GM21529 (cell line): ENCODE measurements around the gene ARAP2.
A peak's percentile ranks its signal among the peaks of the same experiment; 100 is the strongest.

ENCODE experiments used
- ATAC-seq: cut with Tn5 transposase; IDR thresholded peaks from one replicate; pipeline ENCODE4 v1.9.1; 2021; ENCODE audit not compliant: unreplicated experiment

ARAP2 gene

DNA sequence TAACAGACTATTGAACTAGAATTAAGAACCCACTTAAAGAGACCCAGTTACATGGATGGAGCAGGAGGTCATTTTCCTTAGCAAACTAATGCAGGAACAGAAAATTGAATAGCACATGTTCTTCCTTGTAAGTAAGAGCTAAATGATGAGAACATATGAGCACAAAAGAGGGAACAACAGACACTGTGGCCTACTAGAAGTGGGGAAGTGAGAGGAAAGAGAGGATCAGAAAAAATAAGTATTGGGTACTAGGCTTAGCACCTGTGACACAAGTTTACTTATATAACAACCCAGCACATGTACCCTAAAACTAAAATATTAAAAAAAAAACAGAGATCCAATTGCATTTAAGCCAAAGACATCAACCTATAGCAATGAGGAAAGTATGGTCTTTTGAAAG lies 26.2 kb downstream of the ARAP2 start:
- ATAC-seq, result peak; percentile 74

DNA sequence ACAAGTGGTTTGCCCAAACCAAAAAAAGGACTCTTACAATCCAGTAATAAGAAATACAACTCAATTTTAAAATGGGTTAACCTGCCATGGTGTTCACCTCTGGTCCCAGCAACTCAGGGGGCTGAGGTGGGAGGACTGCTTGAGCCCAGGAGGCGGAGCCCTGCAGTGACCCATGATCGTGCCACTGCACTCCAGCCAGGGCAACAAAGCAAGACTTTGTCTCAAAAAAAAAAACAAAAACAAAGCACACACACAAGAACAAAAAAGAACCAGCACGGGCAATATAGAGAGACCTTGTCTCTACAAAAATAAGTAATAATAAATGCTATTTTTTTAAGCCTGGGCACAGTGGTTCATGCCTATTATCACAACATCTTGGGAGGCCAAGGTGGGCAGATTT lies 28.7 kb downstream of the ARAP2 start:
- no peak for ATAC-seq

- ATAC-seq, result no peak
These were observed 29.4 kb downstream of the ARAP2 start for GRCh38 chr4:36214735-36215485.

DNA sequence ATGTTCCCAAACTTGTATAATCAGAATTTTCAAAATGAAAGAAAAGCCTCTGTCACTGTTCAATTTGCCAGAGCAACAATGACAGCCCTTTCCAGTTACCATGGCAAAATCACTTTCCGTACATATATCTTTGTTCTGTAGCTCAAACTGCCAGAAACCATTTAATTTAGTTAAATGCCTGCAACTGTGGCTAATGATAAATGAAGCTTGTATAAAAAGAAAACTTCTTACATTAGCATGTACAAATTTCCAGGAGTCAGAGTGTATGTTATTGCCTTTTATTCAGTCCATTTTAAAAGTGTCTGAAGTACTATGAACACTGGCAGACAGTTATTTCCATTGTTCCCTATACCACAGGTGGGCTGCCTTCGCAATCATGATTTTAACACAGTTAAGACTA lies 30.3 kb downstream of the ARAP2 start:
- ATAC-seq, result no peak

- no peak for ATAC-seq
These were observed 33.2 kb downstream of the ARAP2 start for GRCh38 chr4:36211084-36211483.

DNA sequence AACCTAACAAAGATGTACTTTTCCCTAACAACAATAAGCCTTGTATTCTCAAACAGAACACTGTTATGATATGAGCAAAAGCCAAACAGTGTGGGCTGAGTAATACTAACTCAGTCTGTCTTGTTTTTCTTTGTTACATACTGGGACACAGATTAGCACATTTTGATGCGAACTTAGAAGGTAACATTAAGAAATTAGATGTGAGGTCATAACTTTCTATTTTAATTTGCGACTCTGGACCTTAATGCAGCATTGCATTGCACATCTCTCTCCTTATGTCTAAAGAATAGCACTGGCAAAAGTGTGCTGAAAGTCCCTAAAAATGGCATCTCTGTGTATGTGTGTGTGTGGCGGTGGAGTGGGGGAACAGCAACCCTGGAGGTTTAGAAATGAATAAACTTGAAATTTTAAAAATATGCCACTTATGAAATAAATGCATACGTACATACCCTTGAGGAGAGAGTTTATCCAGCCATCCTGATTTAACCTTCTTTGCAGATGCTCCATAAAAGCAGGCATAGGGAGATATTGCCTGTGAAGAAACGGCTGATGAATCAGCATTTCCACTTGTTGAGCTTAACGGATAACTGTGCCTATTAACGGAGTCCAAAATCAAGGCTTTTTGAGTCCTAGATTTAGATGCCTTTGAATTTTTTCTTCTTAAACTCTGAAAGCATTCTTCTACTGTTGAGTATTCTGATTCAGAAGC lies 34.2 kb downstream of the ARAP2 start:
- peak; percentile 40 for ATAC-seq

DNA sequence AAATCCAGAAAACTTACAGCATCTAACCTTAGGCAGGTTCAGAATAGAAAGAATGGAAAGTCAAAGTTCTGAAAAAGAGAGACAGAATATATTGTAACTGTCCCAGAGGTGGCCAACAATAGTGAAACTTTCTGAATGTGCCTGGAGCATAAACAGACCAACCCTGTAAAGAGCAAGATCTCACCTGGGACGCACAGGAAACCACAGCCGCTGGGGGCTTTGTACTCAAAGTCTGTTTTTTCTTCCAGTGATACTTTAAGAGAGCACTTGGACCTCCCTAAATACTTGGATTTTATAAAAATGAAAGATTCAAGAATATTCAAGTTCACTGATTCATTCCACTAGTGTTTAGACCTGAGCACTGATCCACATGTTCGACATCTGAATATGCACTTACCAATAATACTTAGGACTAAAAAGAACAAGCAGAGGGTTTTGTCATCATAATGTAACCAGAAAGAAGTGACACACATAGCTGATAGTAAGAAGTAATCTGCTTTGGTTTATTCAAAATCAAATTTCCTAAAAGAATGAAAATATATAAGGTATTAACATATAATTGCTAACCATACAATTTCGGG lies 35.3 kb downstream of the ARAP2 start:
- ATAC-seq, result peak; percentile 92

DNA sequence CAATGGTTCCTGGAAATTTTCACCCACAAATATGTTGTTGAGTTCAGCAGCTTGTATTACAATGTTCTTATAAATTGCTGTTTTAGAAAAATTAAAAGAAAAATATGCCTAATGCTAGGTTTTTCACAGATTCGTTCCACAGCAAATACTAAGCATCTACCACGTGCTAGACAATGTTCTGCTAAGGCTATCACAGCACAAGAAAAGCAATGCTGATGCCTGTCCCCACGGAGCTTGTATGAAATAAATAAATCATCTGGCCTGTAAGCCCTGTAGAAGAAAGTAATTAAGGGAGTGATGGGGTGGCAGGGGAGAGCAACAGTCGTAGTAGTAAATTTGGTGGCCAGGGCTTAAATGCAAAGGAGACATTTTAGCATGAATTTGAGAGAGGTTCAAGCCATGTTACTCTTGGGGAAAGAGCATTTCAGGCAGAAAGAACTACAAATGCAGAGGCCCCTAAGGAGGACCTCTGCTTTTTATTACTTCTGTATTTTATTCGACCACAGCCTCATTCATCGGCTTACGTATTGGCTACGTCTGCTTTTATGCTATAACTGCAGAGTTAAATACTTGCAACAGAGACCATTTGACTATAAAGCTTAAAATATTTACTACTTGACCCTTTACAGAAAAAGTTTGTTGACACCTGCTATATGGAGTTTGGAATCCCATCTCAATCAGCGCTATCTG lies 36.3 kb downstream of the ARAP2 start:
- ATAC-seq, result no peak

- no peak for ATAC-seq
These were observed 36.9 kb downstream of the ARAP2 start for GRCh38 chr4:36207367-36207766.

- no peak for ATAC-seq
These were observed 37.6 kb downstream of the ARAP2 start for GRCh38 chr4:36206603-36207311.

DNA sequence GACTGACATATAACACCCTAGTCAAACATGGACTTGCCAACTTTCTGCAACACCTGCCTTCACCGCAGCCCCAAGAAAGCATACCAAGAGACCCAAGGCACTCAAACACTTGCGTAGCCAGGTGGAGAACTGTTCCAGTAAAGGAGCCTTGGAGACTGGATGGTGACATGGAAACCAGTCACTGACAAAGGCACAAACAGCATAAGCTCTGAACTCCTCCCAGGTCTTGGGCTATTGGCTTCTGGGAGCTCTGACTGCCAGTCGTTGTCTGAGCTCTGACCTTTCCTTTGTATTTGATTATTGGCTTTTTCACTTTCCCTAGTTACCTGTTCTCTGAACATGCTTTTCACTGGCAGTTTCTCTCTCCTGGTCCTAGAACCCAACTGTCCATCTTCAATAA lies 38.3 kb downstream of the ARAP2 start:
- ATAC-seq, result no peak

DNA sequence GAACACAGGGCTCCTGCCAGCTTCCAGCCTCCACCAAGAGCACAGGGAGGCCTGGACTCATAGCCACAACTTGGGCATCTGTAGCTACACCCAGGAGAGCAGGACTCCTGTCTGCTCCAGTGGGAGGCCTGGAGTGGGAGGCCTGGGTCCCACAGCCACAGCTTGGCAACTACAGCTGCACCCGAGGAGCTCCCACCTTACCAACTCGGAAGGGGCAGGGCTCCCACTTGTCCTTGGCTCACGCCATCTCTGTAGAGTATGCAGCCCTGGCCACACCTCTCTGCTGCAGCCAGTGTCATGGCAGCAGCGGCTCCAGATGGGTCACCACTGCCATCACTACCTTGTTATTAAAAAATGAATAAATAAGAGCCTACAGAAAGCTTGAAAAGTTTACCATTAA lies 45.5 kb downstream of the ARAP2 start:
- no peak for ATAC-seq

- ATAC-seq, result no peak
These were observed 46.1 kb downstream of the ARAP2 start for GRCh38 chr4:36198068-36198808.

DNA sequence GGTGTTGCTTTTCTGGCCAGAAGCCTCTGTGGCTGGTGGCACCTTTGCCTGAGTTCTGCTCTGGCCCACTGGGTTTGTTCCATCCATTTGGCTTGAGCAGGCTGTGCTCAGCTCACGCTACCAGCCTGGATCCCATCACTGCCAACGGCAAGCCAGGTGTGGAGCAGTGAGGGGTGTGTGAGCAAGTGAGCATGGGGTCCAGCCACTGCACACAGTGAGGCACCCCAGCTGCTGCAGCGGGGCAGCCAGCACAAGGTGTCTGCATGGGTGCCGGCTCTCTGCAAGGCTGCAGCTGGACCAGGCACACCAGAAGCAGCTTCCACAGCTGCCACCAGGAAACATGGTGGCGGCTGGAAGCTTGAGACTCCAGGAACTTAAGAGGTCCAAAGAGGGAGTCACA lies 46.8 kb downstream of the ARAP2 start:
- no peak for ATAC-seq

DNA sequence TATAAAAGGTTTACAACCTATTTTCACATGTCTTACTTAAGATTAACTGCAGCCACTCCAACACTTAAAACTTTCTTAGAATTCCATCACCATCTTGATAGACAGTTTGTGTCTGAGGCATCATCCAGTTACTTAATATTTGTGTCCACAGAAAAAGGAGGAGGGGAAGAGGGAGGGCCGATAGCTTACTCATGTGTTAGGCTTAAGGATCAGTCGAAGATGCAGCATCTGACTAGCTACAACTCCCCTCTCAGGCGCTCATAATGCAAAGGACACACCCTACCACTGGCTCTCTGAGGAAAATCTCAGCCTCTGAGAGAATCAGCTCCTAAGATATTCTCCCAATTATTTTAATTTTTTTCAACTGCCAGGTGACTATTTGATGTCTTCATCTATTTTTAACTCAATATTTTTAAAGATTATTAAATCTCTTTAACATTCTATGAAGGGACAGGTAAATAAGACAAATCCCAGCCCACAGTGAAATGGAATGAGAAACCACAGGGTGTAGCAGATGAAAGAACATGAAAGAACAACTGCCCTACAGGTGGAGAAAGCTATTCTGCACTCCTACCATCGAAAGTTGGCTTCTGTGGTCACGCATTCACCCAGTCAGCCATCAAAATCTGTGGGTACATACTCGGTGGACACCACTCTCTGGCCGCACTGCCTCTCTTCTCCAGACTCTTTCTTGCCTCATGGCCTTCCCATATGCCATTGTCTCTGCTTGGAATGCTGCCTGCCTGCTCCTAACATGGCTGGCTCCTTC lies 48.0 kb downstream of the ARAP2 start:
- ATAC-seq, result no peak

GRCh38 chr4:36192922-36193321 lies 51.4 kb downstream of the ARAP2 start:
- no peak for ATAC-seq

GRCh38 chr4:36189511-36190226 lies 54.6 kb downstream of the ARAP2 start:
- peak; percentile 88 for ATAC-seq

DNA sequence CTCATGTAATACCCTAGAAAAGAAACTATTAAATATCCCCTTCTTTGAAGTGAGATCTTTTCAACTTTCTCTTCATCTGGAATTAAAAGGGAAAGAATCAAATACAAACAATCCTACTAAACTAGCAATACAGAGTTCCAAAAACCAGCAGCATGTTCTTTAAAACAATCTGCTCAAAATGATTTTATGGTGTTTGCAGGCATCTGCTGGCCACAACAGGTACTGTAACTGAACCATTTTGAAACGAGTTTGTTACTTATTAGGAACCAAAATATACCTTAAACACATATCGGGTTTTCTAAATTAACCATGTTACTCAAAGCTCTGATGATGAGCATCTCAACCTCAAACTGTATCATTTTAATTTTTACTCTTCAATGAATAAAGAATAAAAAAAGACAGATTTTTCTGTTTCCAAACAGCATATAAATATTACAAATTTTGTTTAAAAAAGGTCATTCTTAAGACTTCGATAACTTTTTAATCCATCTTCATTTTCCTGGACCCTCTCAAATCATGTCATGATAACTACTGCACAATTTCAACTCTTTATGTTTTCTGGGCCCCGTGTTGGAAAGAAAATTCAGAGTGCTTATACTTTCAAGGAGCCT lies 56.5 kb downstream of the ARAP2 start:
- no peak for ATAC-seq
